Superior temporal gyrus (tissue), 1 donor: Measurements from ENCODE around the gene NANS.
"Not testable (repeated sequence)": the region's sequence is repeated elsewhere in the genome, so short reads cannot be mapped to it uniquely, and the experiment has no call there.

Experiments used
- DNase-seq: peaks from one replicate; pipeline ENCODE4 v3.0.0-alpha.2; 2016; ENCODE audit errors: extremely low spot score

The NANS gene

GRCh38 chr9:98056269-98057137 is at the start of gene NANS:
Gene NANS, plus strand, starts transcription at chr9:98056732. Its CDS starts 77 bp downstream, at chr9:98056809.
- peak; percentile 88 for DNase-seq

DNA sequence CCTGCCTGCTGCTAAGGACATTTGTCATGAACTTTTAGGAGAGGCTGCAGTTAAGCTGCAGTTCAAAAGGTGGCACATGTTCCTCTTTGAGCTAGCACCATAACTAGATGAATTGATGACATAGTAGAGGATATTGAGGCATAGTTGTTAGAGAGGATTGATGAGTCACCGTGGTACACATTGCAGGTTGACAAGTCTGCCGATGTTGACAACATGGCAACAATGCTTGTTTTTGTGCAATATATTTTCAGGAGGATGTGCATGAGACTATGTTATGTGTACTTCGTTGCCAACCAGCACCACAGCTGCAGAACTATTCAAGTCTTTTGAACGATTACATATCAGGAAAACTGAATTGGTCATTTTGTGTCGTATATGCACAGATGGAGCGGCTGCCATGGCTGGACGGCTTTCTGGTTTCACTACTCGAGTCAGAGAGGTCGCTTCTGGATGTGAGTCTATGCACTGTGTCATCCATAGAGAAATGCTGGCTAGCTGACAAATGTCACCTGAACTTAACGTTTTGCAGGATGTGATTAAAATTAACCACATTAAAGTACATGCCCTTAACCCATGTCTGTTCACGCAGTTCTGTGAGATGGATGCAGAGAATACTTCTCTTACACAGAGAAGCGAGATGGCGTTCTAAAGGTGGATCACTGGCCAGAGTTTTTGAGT is 49.1 kb upstream of the NANS start:
- DNase-seq: no peak

GRCh38 chr9:98008764-98009163 is 47.8 kb upstream of the NANS start:
- no peak for DNase-seq

DNA sequence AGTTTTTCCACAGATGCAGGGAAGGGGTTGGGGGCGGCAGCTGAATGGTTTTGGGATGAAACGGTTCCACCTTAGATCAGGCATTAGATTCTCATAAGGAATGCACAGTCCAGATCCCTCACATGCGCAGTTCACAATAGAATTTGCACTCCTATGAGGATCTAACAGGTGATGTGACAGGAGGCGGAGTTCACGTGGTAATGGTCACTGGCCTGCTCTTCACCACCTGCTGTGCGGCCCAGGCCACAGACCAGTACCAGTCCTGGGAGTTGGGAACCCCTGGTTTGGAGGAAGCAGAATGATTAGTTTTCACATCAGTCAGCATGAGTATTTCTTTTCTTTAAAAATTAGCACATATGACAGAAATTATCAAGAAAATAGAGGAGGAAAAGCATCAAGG is 47.1 kb upstream of the NANS start:
- no peak for DNase-seq

- DNase-seq: no peak
These were observed 46.6 kb upstream of the NANS start for GRCh38 chr9:98009936-98010335.

DNA sequence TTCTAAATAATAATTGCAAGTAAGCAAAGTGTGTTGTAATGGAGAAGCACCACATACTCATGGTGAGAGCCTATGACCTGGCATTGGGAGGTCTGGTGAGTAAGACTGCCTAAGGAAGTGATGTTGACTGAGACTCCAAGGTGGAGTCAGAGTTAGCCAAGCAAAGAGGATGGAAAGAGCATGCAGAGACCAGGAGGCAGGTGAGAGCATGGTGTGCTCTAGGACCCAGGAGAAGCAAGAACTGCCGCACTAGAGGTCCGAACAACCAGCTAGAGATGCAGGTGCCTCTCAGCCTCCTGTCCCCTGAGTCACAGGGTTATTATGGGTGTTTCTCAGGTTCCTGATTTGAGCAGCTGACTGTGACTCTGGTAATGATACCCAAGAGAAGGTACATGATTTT is 46.1 kb upstream of the NANS start:
- no peak for DNase-seq

DNA sequence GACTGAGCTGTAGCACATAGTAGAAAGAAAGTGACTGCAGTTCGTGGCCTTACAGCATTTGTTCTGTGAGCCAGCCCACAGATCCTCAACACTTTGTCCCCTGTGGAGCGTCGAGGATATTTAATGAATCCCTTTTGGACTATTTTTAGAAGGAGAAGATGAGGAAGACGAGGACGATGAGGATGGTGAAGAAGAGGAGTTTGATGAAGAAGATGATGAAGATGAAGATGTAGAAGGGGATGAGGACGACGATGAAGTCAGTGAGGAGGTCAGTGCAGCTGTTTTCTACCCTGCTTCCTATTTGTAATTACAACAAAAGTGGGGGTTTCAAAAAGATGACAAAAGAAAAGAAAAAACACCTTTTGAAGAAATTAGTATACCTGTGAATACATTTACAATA is 45.4 kb upstream of the NANS start:
- DNase-seq: no peak

DNA sequence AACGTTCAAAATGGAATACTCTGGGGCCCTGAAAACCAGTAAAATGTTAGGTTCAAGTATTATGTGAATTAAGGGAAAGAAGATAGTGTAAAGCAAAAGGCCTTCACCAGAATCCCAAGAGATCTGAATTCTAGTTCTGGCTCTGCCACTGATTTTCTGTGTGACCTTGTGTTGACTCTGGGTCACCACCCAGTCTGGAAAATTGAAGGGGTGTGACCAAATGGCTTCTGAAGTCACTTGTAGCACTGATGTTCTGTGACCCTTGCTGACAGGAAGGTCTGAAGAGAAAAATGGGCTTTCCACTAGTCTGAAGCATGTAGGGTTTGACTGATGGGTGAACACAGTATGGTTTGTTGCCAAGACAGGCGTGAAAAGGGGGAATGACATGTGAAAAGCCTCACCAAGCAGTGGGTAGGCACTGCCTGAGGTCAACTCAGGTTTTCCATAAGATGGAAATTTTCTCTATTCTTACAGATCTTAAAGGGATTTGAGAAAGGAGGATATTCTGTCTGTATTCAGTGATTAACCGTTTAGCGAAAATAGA is 40.3 kb upstream of the NANS start:
- DNase-seq: no peak

DNA sequence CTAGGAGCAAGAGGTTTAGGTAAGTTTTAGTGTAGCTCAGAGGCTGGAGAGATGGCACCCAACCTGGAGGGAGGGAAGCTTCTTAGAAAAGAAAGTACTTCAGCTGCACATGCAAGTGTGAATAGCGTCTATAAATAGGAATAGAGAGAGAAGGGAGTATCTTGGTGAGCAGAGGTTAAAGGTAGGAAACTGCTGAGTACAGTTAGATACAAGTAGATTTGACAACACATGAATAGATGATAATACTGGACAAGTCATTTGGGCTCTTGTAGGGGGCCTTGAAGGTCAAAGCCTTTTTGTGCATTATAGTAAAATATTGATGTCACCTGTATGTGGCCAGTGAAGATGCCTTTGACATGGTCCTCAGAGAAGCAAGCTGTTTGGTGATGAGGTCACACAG is 39.2 kb upstream of the NANS start:
- no peak for DNase-seq

DNA sequence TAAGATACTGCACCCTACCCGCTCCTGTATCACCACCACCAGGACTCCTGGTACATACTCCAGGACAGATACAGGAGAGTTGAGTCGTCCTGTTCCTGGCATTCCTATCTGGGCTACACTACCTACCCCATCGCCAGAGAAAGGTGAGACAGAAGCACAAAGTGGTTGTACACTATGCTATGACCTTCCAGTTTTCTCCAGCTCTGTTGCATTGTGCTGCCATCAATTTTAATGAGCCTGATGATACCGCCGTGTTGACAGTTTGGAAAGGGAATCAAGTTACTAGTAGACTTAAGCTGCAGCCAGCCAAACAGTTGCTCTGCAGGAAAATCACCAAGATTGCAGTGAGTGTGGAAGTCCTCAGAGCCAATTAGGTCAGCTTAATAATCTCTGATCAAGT is 38.2 kb upstream of the NANS start:
- no peak for DNase-seq

DNA sequence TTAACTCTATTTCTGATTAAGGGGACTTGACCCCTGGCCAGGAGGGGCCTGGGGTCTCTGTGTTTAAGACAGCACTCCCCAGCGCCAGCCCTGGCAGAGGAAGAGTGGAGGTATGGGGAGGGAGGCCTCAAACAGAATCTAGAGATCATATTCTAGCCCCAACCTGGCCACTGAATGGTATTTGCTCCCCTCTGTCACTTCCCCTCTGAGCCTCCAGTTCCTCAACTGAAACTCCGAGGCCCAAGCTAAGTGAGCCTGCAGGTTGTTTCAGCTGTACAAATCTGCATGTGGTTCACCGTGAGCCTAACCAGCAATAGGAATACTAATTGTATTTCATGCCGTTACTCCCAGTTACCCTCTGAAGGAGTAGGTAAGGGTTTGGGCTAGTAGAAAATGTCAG is 37.4 kb upstream of the NANS start:
- DNase-seq: no peak

DNA sequence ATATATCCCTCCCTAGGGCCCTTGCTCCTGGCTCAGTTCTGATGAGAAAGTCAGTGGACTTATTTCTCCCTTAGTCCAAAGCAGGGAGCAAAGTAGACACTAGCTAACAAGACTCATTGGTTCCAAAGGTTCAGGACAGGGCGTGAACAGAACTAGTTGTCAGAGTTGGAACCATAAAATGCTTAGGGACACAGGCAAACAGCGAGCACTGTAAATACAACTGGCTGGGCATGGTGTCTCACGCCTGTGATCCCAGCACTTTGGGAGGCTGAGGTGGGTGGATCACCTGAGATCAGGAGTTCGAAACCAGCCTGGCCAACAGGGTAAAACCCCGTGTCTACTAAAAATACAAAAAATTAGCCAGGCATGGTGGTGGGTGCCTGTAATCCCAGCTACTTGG is 36.7 kb upstream of the NANS start:
- not testable (repeated sequence) for DNase-seq

DNA sequence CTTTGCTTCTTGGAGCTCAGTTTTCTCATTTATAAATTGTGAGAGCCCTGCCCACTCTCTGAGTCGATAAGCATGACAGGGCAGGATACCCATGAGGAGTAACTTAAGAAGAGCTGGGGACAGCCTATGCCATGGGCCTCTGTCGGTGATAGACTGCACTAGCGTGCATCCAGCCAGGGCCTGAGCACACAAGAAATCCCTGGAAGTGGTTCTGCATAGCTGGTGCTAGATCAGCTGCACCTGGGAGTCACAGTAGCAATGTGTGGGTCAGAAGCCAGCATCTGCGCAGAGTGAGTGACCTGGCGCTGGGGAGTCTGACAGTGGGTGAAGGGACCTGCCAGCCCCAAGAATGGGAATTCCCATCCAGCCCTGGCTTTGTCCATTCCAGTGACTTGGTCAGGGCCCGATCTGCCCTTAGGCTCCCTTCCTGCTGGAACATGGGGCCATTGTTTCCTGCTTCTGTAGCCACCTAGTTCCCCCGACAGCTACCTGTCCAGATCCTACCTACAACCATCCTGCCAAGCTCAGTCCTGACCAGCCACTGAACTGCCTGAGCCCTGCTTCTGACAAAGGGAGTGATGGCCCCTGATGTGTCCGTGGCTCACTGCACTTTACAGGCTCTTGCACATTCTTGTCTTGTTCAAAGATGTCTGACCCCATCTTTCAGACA is 35.9 kb upstream of the NANS start:
- DNase-seq: no peak

- no peak for DNase-seq
These were observed 35.1 kb upstream of the NANS start for GRCh38 chr9:98021306-98022040.

GRCh38 chr9:98022447-98022846 is 34.1 kb upstream of the NANS start:
- DNase-seq: no peak

DNA sequence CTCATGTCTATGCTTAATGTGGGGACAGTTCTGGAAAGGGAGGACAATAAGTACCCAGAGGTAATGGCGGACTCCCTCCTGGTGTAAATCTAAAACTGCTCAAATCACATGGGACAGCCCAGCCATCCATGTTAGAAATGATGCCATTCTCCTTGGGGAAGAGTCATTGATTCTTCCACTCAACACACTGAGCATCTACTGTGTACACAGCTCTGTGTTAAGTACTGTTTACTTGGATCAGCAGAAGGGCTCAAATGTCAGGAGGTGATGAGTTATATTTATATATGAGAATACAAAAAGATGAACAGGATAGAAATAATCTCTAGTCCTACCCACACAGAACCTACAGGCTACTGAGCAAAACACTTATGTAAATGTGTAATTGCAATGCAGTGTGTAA is 31.8 kb upstream of the NANS start:
- no peak for DNase-seq

- no peak for DNase-seq
These were observed 25.4 kb upstream of the NANS start for GRCh38 chr9:98031169-98031568.

GRCh38 chr9:98031935-98032334 is 24.6 kb upstream of the NANS start:
- no peak for DNase-seq

- DNase-seq: peak; percentile 89
These were observed 21.7 kb upstream of the NANS start for GRCh38 chr9:98034593-98035546.

GRCh38 chr9:98037357-98037756 is 19.2 kb upstream of the NANS start:
- DNase-seq: no peak

GRCh38 chr9:98038958-98039357 is 17.6 kb upstream of the NANS start:
- no peak for DNase-seq
